H9 (cell line): ENCODE results near the gene SSX3. TPM values are rescaled to one million over a fixed set of nuclear protein-coding genes. Genes with fewer than 3 reads are reported as not detected.
"Not testable (repeated sequence)": the region's sequence is repeated elsewhere in the genome, so short reads cannot be mapped to it uniquely, and the experiment has no call there.

Experiments
- DNase-seq: peaks from one replicate; pipeline ENCODE4 v3.0.0-alpha.2; 2017
- H2AFZ ChIP-seq: one replicate; pipeline ENCODE4 v1.6.1; 2013; ENCODE audit warnings: mild to moderate bottlenecking, low read length, control low read depth, moderate library complexity
- H2AK5ac ChIP-seq: 2 replicates; pipeline ENCODE4 v1.6.1; 2013; ENCODE audit warnings: low read length, control low read depth, mixed read lengths; ENCODE audit not compliant: insufficient read length
- H2BK120ac ChIP-seq: one replicate; pipeline ENCODE4 v1.6.1; 2013; ENCODE audit warnings: low read depth, mild to moderate bottlenecking, low read length, control low read depth, inconsistent platforms; ENCODE audit not compliant: poor library complexity, severe bottlenecking
- H2BK12ac ChIP-seq: 2 replicates; pipeline ENCODE4 v1.6.1; 2013; ENCODE audit warnings: low read length, control low read depth, mixed read lengths, low read depth; ENCODE audit not compliant: insufficient read length
- H2BK15ac ChIP-seq: 2 replicates; pipeline ENCODE4 v1.6.1; 2013; ENCODE audit warnings: low read depth, low read length, control low read depth
- H2BK20ac ChIP-seq: one replicate; pipeline ENCODE4 v1.6.1; 2013; ENCODE audit warnings: low read depth, mild to moderate bottlenecking, low read length, control low read depth, inconsistent platforms; ENCODE audit not compliant: poor library complexity, severe bottlenecking
- H2BK5ac ChIP-seq: 2 replicates; pipeline ENCODE4 v1.6.1; 2013; ENCODE audit warnings: low read length, control low read depth, mixed read lengths; ENCODE audit not compliant: insufficient read length
- H3K14ac ChIP-seq: 2 replicates; pipeline ENCODE4 v1.6.1; 2013; ENCODE audit warnings: low read length, control low read depth; ENCODE audit not compliant: insufficient read depth
- H3K18ac ChIP-seq: 2 replicates; pipeline ENCODE4 v1.6.1; 2013; ENCODE audit warnings: low read depth, mild to moderate bottlenecking, mixed read lengths, low read length, control low read depth; ENCODE audit not compliant: insufficient read length
- H3K23ac ChIP-seq: 2 replicates; pipeline ENCODE4 v1.6.1; 2013; ENCODE audit warnings: low read length, control low read depth, mixed read lengths, low read depth; ENCODE audit not compliant: insufficient read length
- H3K23me2 ChIP-seq: 2 replicates; pipeline ENCODE4 v1.6.1; 2013; ENCODE audit warnings: low read depth, mild to moderate bottlenecking, mixed read lengths, low read length, control low read depth; ENCODE audit not compliant: insufficient read length, poor library complexity, severe bottlenecking
- H3K27ac ChIP-seq: 2 replicates; pipeline ENCODE4 v1.5.1; 2013; ENCODE audit warnings: low read length, control low read depth, mixed read lengths, low read depth; ENCODE audit not compliant: insufficient read length
- H3K27me3 ChIP-seq: 2 replicates; pipeline ENCODE4 v1.6.1; 2013; ENCODE audit warnings: low read length, control low read depth, inconsistent platforms; ENCODE audit not compliant: insufficient read depth
- H3K4ac ChIP-seq: 2 replicates; pipeline ENCODE4 v1.6.1; 2013; ENCODE audit warnings: low read depth, mild to moderate bottlenecking, control low read depth, inconsistent platforms, low read length, moderate library complexity
- H3K4me1 ChIP-seq: 2 replicates; pipeline ENCODE4 v1.6.1; 2013; ENCODE audit warnings: low read length, control low read depth, inconsistent platforms; ENCODE audit not compliant: insufficient read depth
- H3K4me2 ChIP-seq: 2 replicates; pipeline ENCODE4 v1.6.1; 2013; ENCODE audit warnings: low read length, control low read depth, mixed read lengths; ENCODE audit not compliant: insufficient read length, insufficient read depth
- H3K56ac ChIP-seq: 2 replicates; pipeline ENCODE4 v1.6.1; 2013; ENCODE audit warnings: low read depth, mild to moderate bottlenecking, mixed read lengths, low read length, control low read depth; ENCODE audit not compliant: insufficient read length
- H3K79me1 ChIP-seq: 2 replicates; pipeline ENCODE4 v1.6.1; 2013; ENCODE audit warnings: low read depth, mild to moderate bottlenecking, moderate library complexity, low read length, control low read depth, inconsistent platforms; ENCODE audit not compliant: insufficient read depth, poor library complexity, severe bottlenecking
- H3K79me2 ChIP-seq: 2 replicates; pipeline ENCODE4 v1.6.1; 2013; ENCODE audit warnings: low read length, control low read depth, inconsistent platforms; ENCODE audit not compliant: insufficient read depth
- H3K9ac ChIP-seq: 2 replicates; pipeline ENCODE4 v1.6.1; 2013; ENCODE audit warnings: low read length, control low read depth, mixed read lengths; ENCODE audit not compliant: insufficient read length; ENCODE audit errors: extremely low read depth
- H3K9me3 ChIP-seq: one replicate; pipeline ENCODE4 v1.6.1; 2013; ENCODE audit warnings: low read depth, low read length, inconsistent platforms; ENCODE audit not compliant: control insufficient read depth
- H3T11ph ChIP-seq: one replicate; pipeline ENCODE4 v1.6.1; 2013; ENCODE audit warnings: mild to moderate bottlenecking, low read length, control low read depth, inconsistent platforms
- H4K20me1 ChIP-seq: one replicate; pipeline ENCODE4 v1.6.1; 2013; ENCODE audit not compliant: control insufficient read depth, insufficient read length, insufficient read depth
- H4K5ac ChIP-seq: 2 replicates; pipeline ENCODE4 v1.6.1; 2013; ENCODE audit warnings: low read depth, mild to moderate bottlenecking, mixed read lengths, low read length, control low read depth; ENCODE audit not compliant: insufficient read length
- H4K8ac ChIP-seq: replicated peaks from 2 replicates; pipeline ENCODE4 v1.6.1; 2013; ENCODE audit warnings: low read length, control low read depth, mixed read lengths, low read depth; ENCODE audit not compliant: insufficient read length
- H4K91ac ChIP-seq: 2 replicates; pipeline ENCODE4 v1.6.1; 2013; ENCODE audit warnings: low read depth, mild to moderate bottlenecking, moderate library complexity, mixed read lengths, low read length, control low read depth; ENCODE audit not compliant: insufficient read length
- H3K27ac Mint-ChIP-seq, 3 experiments: 2 replicates in 2 of 3; 3 replicates in 1 of 3; pipeline ENCODE4 v1.8.0; 2020 to 2021; ENCODE audit warnings: mixed read lengths in 3 of 3, mild to moderate bottlenecking in 1 of 3, moderate library complexity in 1 of 3
- H3K27me3 Mint-ChIP-seq: 2 replicates; pipeline ENCODE4 v1.8.0; 2021; ENCODE audit warnings: low read depth, mild to moderate bottlenecking, moderate library complexity, mixed read lengths
- H3K36me3 Mint-ChIP-seq, 3 experiments: 2 replicates in 2 of 3; 3 replicates in 1 of 3; pipeline ENCODE4 v1.8.0; 2020 to 2021; ENCODE audit warnings: low read depth in 3 of 3, mixed read lengths in 3 of 3; ENCODE audit not compliant: insufficient read depth in 1 of 3
- H3K4me1 Mint-ChIP-seq, 2 experiments: 2 replicates each; pipeline ENCODE4 v1.8.0; 2020; ENCODE audit warnings: mixed read lengths in 2 of 2
- H3K4me3 Mint-ChIP-seq, 2 experiments: 2 replicates in 1 of 2; 3 replicates in 1 of 2; pipeline ENCODE4 v1.8.0; 2020 to 2021; ENCODE audit warnings: mild to moderate bottlenecking in 2 of 2, mixed read lengths in 2 of 2, moderate library complexity in 1 of 2
- H3K9me3 Mint-ChIP-seq, 2 experiments: 2 replicates in 1 of 2; 3 replicates in 1 of 2; pipeline ENCODE4 v1.8.0; 2020; ENCODE audit warnings: mild to moderate bottlenecking in 2 of 2, mixed read lengths in 2 of 2, moderate library complexity in 1 of 2
- WGBS: extraction: QIAGEN DNeasy Blood & Tissue Kit; methylation state at CpG from one replicate; pipeline ENCODE4 v1.1.7; 2013; ENCODE audit warnings: missing lambda C conversion rate, low lambda C conversion rate, mixed read lengths; ENCODE audit not compliant: insufficient read length; ENCODE audit errors: extremely low coverage; 5-methylcytosine and 5-hydroxymethylcytosine counted together
- long read RNA-seq: library from polyadenylated mRNA; unstranded; transcript quantifications from one replicate; pipeline ENCODE4 v2.0.0, GENCODE V29; 2020
- total RNA-seq: library from RNA; stranded (reverse); gene quantifications from 2 replicates; pipeline ENCODE4 v1.2.1, GENCODE V29; 2021

SSX3 gene
- total RNA-seq = not detected in 2 replicates
- long read RNA-seq = 0 reads

- H3K23me2 ChIP-seq, H3K14ac ChIP-seq, H3K27me3 Mint-ChIP-seq, H3K27ac ChIP-seq, H4K5ac ChIP-seq, H3K4me2 ChIP-seq, H3K4ac ChIP-seq, H2AK5ac ChIP-seq, H4K91ac ChIP-seq, H3K4me1 ChIP-seq, H3K27ac Mint-ChIP-seq, H2BK120ac ChIP-seq, H4K8ac ChIP-seq, H3K27me3 ChIP-seq, H3T11ph ChIP-seq, H3K79me2 ChIP-seq, H2BK20ac ChIP-seq, H3K79me1 ChIP-seq, H2AFZ ChIP-seq, H3K4me1 Mint-ChIP-seq, DNase-seq, H3K18ac ChIP-seq, H3K9me3 ChIP-seq, H3K23ac ChIP-seq, H4K20me1 ChIP-seq, H3K56ac ChIP-seq, H3K9ac ChIP-seq, H2BK12ac ChIP-seq, H2BK15ac ChIP-seq, H2BK5ac ChIP-seq, H3K36me3 Mint-ChIP-seq, H3K4me3 Mint-ChIP-seq: not testable (repeated sequence)
- WGBS = no CpG with 5 or more reads among the region's 19 CpGs
- peaks cover 59 to 76% of the 10 kb centered on the region in 2 experiments for H3K9me3 Mint-ChIP-seq
Observed at GRCh38 chrX:48356315-48357094, at the start of gene SSX3. TSS of gene SSX3 (minus strand) at chrX:48356703. CDS start at chrX:48355249, 1,454 bp downstream.

- H2BK12ac ChIP-seq, DNase-seq, H2BK15ac ChIP-seq, H3K18ac ChIP-seq, H3K27ac ChIP-seq, H3K36me3 Mint-ChIP-seq, H2AFZ ChIP-seq, H3K79me1 ChIP-seq, H3K4ac ChIP-seq, H3K4me2 ChIP-seq, H4K20me1 ChIP-seq, H2BK5ac ChIP-seq, H3T11ph ChIP-seq, H4K91ac ChIP-seq, H3K79me2 ChIP-seq, H4K5ac ChIP-seq, H4K8ac ChIP-seq, H3K23me2 ChIP-seq, H3K4me1 ChIP-seq, H3K23ac ChIP-seq, H3K4me3 Mint-ChIP-seq, H3K14ac ChIP-seq, H2BK20ac ChIP-seq, H3K9ac ChIP-seq, H3K9me3 ChIP-seq, H3K4me1 Mint-ChIP-seq, H3K27ac Mint-ChIP-seq, H3K56ac ChIP-seq, H3K27me3 Mint-ChIP-seq, H2AK5ac ChIP-seq, H3K27me3 ChIP-seq, H2BK120ac ChIP-seq: not testable (repeated sequence)
- H3K9me3 Mint-ChIP-seq = peaks cover 8 to 13% of the 10 kb centered on the region in 2 experiments
- no CpG with 5 or more reads among the region's 1 CpG for WGBS
Observed at GRCh38 chrX:48397825-48398224, 41.3 kb upstream of the SSX3 start.
